ENCODE data around the gene LIN28A.
"Not testable (repeated sequence)": the region's sequence is repeated elsewhere in the genome, so short reads cannot be mapped to it uniquely, and the experiment has no call there.

LIN28A gene

GRCh38 chr1:26384076-26384475 is 26.5 kb upstream of the LIN28A start:
- no peak for DNase-seq
- ChIA-PET CTCF (no interaction called here), POLR2A (no interaction called here)
- Histone ChIP-seq H3K27ac (ENCODE audit: insufficient read depth in 1 of 2, low read depth in 1 of 2, low read length in 2 of 2, poor library complexity in 1 of 2, severe bottlenecking in 2 of 2) (no peak overlapping the region), H3K4me1 (ENCODE audit: control extremely low read depth in 1 of 4, control insufficient read depth in 4 of 4, insufficient read depth in 4 of 4, low read length in 3 of 4) (peaks cover 5 to 23% (median 10%) of the 10 kb centered on the region in 4 experiments), H3K4me3 (ENCODE audit: control insufficient read depth in 1 of 7, extremely low read depth in 1 of 7, insufficient read depth in 4 of 7, low read depth in 2 of 7, low read length in 6 of 7) (no peak overlapping the region), H3K27me3 (replicated peaks in 2 of 5; ENCODE audit: control insufficient read depth in 4 of 5, insufficient read depth in 5 of 5, low read length in 4 of 5) (no peaks in the 10 kb centered on the region), H3K9me3 (ENCODE audit: control extremely low read depth in 1 of 5, control insufficient read depth in 4 of 5, insufficient read depth in 2 of 5, low read depth in 1 of 5, low read length in 4 of 5) (no peaks in the 10 kb centered on the region), H3K36me3 (ENCODE audit: control insufficient read depth in 4 of 4, insufficient read depth in 4 of 4, low read length in 3 of 4) (no peaks in the 10 kb centered on the region)
- WGBS (ENCODE audit: insufficient coverage) = 100% methylated on average over 1 of the region's 3 CpGs

GRCh38 chr1:26385063-26385462 is 25.6 kb upstream of the LIN28A start:
- POLR2A ChIA-PET; H3K36me3 ChIP-seq (ENCODE audit: control insufficient read depth in 4 of 4, insufficient read depth in 4 of 4, low read length in 3 of 4); H3K4me3 ChIP-seq (ENCODE audit: control insufficient read depth in 1 of 7, extremely low read depth in 1 of 7, insufficient read depth in 4 of 7, low read depth in 2 of 7, low read length in 6 of 7); DNase-seq; H3K27me3 ChIP-seq (replicated peaks in 2 of 5; ENCODE audit: control insufficient read depth in 4 of 5, insufficient read depth in 5 of 5, low read length in 4 of 5); H3K9me3 ChIP-seq (ENCODE audit: control extremely low read depth in 1 of 5, control insufficient read depth in 4 of 5, insufficient read depth in 2 of 5, low read depth in 1 of 5, low read length in 4 of 5); H3K27ac ChIP-seq (ENCODE audit: insufficient read depth in 1 of 2, low read depth in 1 of 2, low read length in 2 of 2, poor library complexity in 1 of 2, severe bottlenecking in 2 of 2): not testable (repeated sequence)
- CTCF ChIA-PET = interaction anchor here (1.8 kb wide), 1 partner anchor 22 kb away, joined by 6 read pairs; no protein-coding TSS in a partner anchor
- 100% methylated on average over 1 of the region's 3 CpGs for whole genome bisulfite sequencing (ENCODE audit: insufficient coverage)
- peaks cover 5 to 29% (median 10%) of the 10 kb centered on the region in 4 experiments for H3K4me1 ChIP-seq (ENCODE audit: control extremely low read depth in 1 of 4, control insufficient read depth in 4 of 4, insufficient read depth in 4 of 4, low read length in 3 of 4)

- Histone ChIP-seq H3K9me3 (ENCODE audit: control extremely low read depth in 1 of 5, control insufficient read depth in 4 of 5, insufficient read depth in 2 of 5, low read depth in 1 of 5, low read length in 4 of 5) (no peaks in the 10 kb centered on the region), H3K4me1 (ENCODE audit: control extremely low read depth in 1 of 4, control insufficient read depth in 4 of 4, insufficient read depth in 4 of 4, low read length in 3 of 4) (peaks cover 5 to 37% (median 10%) of the 10 kb centered on the region in 4 experiments), H3K27ac (ENCODE audit: insufficient read depth in 1 of 2, low read depth in 1 of 2, low read length in 2 of 2, poor library complexity in 1 of 2, severe bottlenecking in 2 of 2) (no peak overlapping the region), H3K4me3 (ENCODE audit: control insufficient read depth in 1 of 7, extremely low read depth in 1 of 7, insufficient read depth in 4 of 7, low read depth in 2 of 7, low read length in 6 of 7) (no peak overlapping the region), H3K27me3 (replicated peaks in 2 of 5; ENCODE audit: control insufficient read depth in 4 of 5, insufficient read depth in 5 of 5, low read length in 4 of 5) (no peaks in the 10 kb centered on the region), H3K36me3 (ENCODE audit: control insufficient read depth in 4 of 4, insufficient read depth in 4 of 4, low read length in 3 of 4) (no peaks in the 10 kb centered on the region)
- ChIA-PET POLR2A (no interaction called here), CTCF (interaction anchor here (0.7 kb wide), 1 partner anchor 111 kb away, joined by 3 read pairs; no protein-coding TSS in a partner anchor)
- WGBS (ENCODE audit: insufficient coverage) = 97% methylated on average over 5 of the region's 7 CpGs
- DNase-seq = no peak
Observed at GRCh38 chr1:26387447-26387846, 23.2 kb upstream of the LIN28A start.

- Histone ChIP-seq H3K36me3 (ENCODE audit: control insufficient read depth in 4 of 4, insufficient read depth in 4 of 4, low read length in 3 of 4) (no peaks in the 10 kb centered on the region), H3K27ac (ENCODE audit: insufficient read depth in 1 of 2, low read depth in 1 of 2, low read length in 2 of 2, poor library complexity in 1 of 2, severe bottlenecking in 2 of 2) (no peak overlapping the region), H3K4me3 (ENCODE audit: control insufficient read depth in 1 of 7, extremely low read depth in 1 of 7, insufficient read depth in 4 of 7, low read depth in 2 of 7, low read length in 6 of 7) (no peak overlapping the region), H3K4me1 (ENCODE audit: control extremely low read depth in 1 of 4, control insufficient read depth in 4 of 4, insufficient read depth in 4 of 4, low read length in 3 of 4) (peaks cover 5 to 37% (median 10%) of the 10 kb centered on the region in 4 experiments), H3K27me3 (replicated peaks in 2 of 5; ENCODE audit: control insufficient read depth in 4 of 5, insufficient read depth in 5 of 5, low read length in 4 of 5) (no peaks in the 10 kb centered on the region), H3K9me3 (ENCODE audit: control extremely low read depth in 1 of 5, control insufficient read depth in 4 of 5, insufficient read depth in 2 of 5, low read depth in 1 of 5, low read length in 4 of 5) (no peaks in the 10 kb centered on the region)
- ChIA-PET POLR2A (no interaction called here), CTCF (interaction anchor here (1.1 to 3.5 kb wide), 4 partner anchors 11 to 115 kb away, joined by 3 to 17 read pairs (median 6); no protein-coding TSS in a partner anchor)
- WGBS (ENCODE audit: insufficient coverage) = 88% methylated on average over 6 of the region's 7 CpGs
- no peak for DNase-seq
Observed at GRCh38 chr1:26388791-26389445, 21.7 kb upstream of the LIN28A start.

- CTCF ChIA-PET = interaction anchor here (1.1 to 3.5 kb wide), 5 partner anchors 12 to 115 kb away, joined by 3 to 17 read pairs (median 7); no protein-coding TSS in a partner anchor
- WGBS (ENCODE audit: insufficient coverage) = no CpG with 5 or more reads among the region's 4 CpGs
- H3K4me1 ChIP-seq (ENCODE audit: control extremely low read depth in 1 of 4, control insufficient read depth in 4 of 4, insufficient read depth in 4 of 4, low read length in 3 of 4) = peaks cover 5 to 37% (median 10%) of the 10 kb centered on the region in 4 experiments
- no peak overlapping the region for H3K27ac ChIP-seq (ENCODE audit: insufficient read depth in 1 of 2, low read depth in 1 of 2, low read length in 2 of 2, poor library complexity in 1 of 2, severe bottlenecking in 2 of 2)
- H3K9me3 ChIP-seq (ENCODE audit: control extremely low read depth in 1 of 5, control insufficient read depth in 4 of 5, insufficient read depth in 2 of 5, low read depth in 1 of 5, low read length in 4 of 5) = no peaks in the 10 kb centered on the region
- DNase-seq = no peak
- POLR2A ChIA-PET = no interaction called here
- no peak overlapping the region for H3K4me3 ChIP-seq (ENCODE audit: control insufficient read depth in 1 of 7, extremely low read depth in 1 of 7, insufficient read depth in 4 of 7, low read depth in 2 of 7, low read length in 6 of 7)
- H3K36me3 ChIP-seq (ENCODE audit: control insufficient read depth in 4 of 4, insufficient read depth in 4 of 4, low read length in 3 of 4) = no peaks in the 10 kb centered on the region
- H3K27me3 ChIP-seq (replicated peaks in 2 of 5; ENCODE audit: control insufficient read depth in 4 of 5, insufficient read depth in 5 of 5, low read length in 4 of 5) = no peaks in the 10 kb centered on the region
Observed at GRCh38 chr1:26389604-26390247, 20.9 kb upstream of the LIN28A start.

- H3K27me3 ChIP-seq (replicated peaks in 2 of 5; ENCODE audit: control insufficient read depth in 4 of 5, insufficient read depth in 5 of 5, low read length in 4 of 5) = no peaks in the 10 kb centered on the region
- H3K9me3 ChIP-seq (ENCODE audit: control extremely low read depth in 1 of 5, control insufficient read depth in 4 of 5, insufficient read depth in 2 of 5, low read depth in 1 of 5, low read length in 4 of 5) = no peaks in the 10 kb centered on the region
- peaks cover 0 to 29% (median 0%) of the 10 kb centered on the region in 4 experiments for H3K4me1 ChIP-seq (ENCODE audit: control extremely low read depth in 1 of 4, control insufficient read depth in 4 of 4, insufficient read depth in 4 of 4, low read length in 3 of 4)
- no peaks in the 10 kb centered on the region for H3K36me3 ChIP-seq (ENCODE audit: control insufficient read depth in 4 of 4, insufficient read depth in 4 of 4, low read length in 3 of 4)
- WGBS (ENCODE audit: insufficient coverage) = 9% methylated on average over 3 of the region's 3 CpGs
- H3K27ac ChIP-seq (ENCODE audit: insufficient read depth in 1 of 2, low read depth in 1 of 2, low read length in 2 of 2, poor library complexity in 1 of 2, severe bottlenecking in 2 of 2) = no peak overlapping the region
- H3K4me3 ChIP-seq (ENCODE audit: control insufficient read depth in 1 of 7, extremely low read depth in 1 of 7, insufficient read depth in 4 of 7, low read depth in 2 of 7, low read length in 6 of 7) = no peak overlapping the region
- ChIA-PET POLR2A (interaction anchor here (1.2 kb wide), 1 partner anchor 107 kb away, joined by 3 read pairs; no protein-coding TSS in a partner anchor), CTCF (interaction anchor here (0.8 to 3.5 kb wide), 15 partner anchors 9 to 205 kb away, joined by 3 to 17 read pairs (median 4); partner anchors contain the start of gene UBXN11)
- peak; percentile 60 to 84 (median 79) for DNase-seq
Observed at GRCh38 chr1:26391450-26391849, 19.2 kb upstream of the LIN28A start.

- H3K4me1 ChIP-seq (ENCODE audit: control extremely low read depth in 1 of 4, control insufficient read depth in 4 of 4, insufficient read depth in 4 of 4, low read length in 3 of 4) = peaks cover 0 to 8% (median 0%) of the 10 kb centered on the region in 4 experiments
- ChIA-PET CTCF (interaction anchor here (0.9 to 4.3 kb wide), 9 partner anchors 19 to 120 kb away, joined by 3 to 20 read pairs (median 4); no protein-coding TSS in a partner anchor), POLR2A (no interaction called here)
- no peaks in the 10 kb centered on the region for H3K36me3 ChIP-seq (ENCODE audit: control insufficient read depth in 4 of 4, insufficient read depth in 4 of 4, low read length in 3 of 4)
- no peak overlapping the region for H3K4me3 ChIP-seq (ENCODE audit: control insufficient read depth in 1 of 7, extremely low read depth in 1 of 7, insufficient read depth in 4 of 7, low read depth in 2 of 7, low read length in 6 of 7)
- no peaks in the 10 kb centered on the region for H3K27me3 ChIP-seq (replicated peaks in 2 of 5; ENCODE audit: control insufficient read depth in 4 of 5, insufficient read depth in 5 of 5, low read length in 4 of 5)
- no peak overlapping the region for H3K27ac ChIP-seq (ENCODE audit: insufficient read depth in 1 of 2, low read depth in 1 of 2, low read length in 2 of 2, poor library complexity in 1 of 2, severe bottlenecking in 2 of 2)
- H3K9me3 ChIP-seq (ENCODE audit: control extremely low read depth in 1 of 5, control insufficient read depth in 4 of 5, insufficient read depth in 2 of 5, low read depth in 1 of 5, low read length in 4 of 5) = no peaks in the 10 kb centered on the region
- no peak for DNase-seq
- WGBS (ENCODE audit: insufficient coverage) = 0% methylated on average over 1 of the region's 8 CpGs
Observed at GRCh38 chr1:26395754-26396153, 14.9 kb upstream of the LIN28A start.
